ENCODE results near the gene SKIC8. TPM values are rescaled to one million over a fixed set of nuclear protein-coding genes. Genes with fewer than 3 reads are reported as not detected.

Gene SKIC8
- total RNA-seq, 2 donors from 2014 or later = 46.3 to 55.4 TPM

- no peaks in the 10 kb centered on the region for H3K9me3 ChIP-seq (ENCODE audit: control insufficient read depth, low read length)
- peaks cover 3% of the 10 kb centered on the region for H3K4me1 Mint-ChIP-seq
- no peak overlapping the region for H3K27ac Mint-ChIP-seq
- H3K4me1 ChIP-seq (ENCODE audit: control insufficient read depth, insufficient read depth, low read length) = no peaks in the 10 kb centered on the region
- H3K9me3 Mint-ChIP-seq = no peaks in the 10 kb centered on the region
- H3K4me3 ChIP-seq (ENCODE audit: low read length) = peak overlapping the region; percentile 79
- peak overlapping the region; percentile 60 for H3K4me3 Mint-ChIP-seq
- peak overlapping the region; percentile 74 for H3K27ac ChIP-seq (ENCODE audit: low read depth, low read length)
- no peak for TF ChIP-seq CTCF (conservative IDR thresholded peaks at IDR 0.05)
- peaks cover 55% of the 10 kb centered on the region for H3K27me3 Mint-ChIP-seq (ENCODE audit: insufficient read depth)
- no peaks in the 10 kb centered on the region for H3K36me3 ChIP-seq (ENCODE audit: control insufficient read depth, insufficient read depth, low read length)
- no peak overlapping the region for H3K9ac ChIP-seq (ENCODE audit: extremely low read depth, low read length, poor library complexity, severe bottlenecking)
- peaks cover 2% of the 10 kb centered on the region for H3K36me3 Mint-ChIP-seq (ENCODE audit: low read depth)
- peaks cover 68% of the 10 kb centered on the region for H3K27me3 ChIP-seq (ENCODE audit: control insufficient read depth, insufficient read depth, low read length, poor library complexity, severe bottlenecking)
- 6 to 8% methylated on average over 38 to 53 of the region's 53 CpGs for WGBS, 2 experiments (ENCODE audit: insufficient coverage in 1 of 2, insufficient read length in 1 of 2)
- DNase-seq = peak; percentile 89
Observed at GRCh38 chr15:78341057-78341987, 41.9 kb upstream of the SKIC8 start.

- Mint-ChIP-seq H3K4me3 (peak within 1 kb of the TSS; percentile 60), H3K9me3 (no peaks in the 10 kb centered on the region), H3K36me3 (ENCODE audit: low read depth) (peaks cover 2% of the 10 kb centered on the region), H3K27me3 (ENCODE audit: insufficient read depth) (peaks cover 55% of the 10 kb centered on the region), H3K27ac (no peak within 1 kb of the TSS), H3K4me1 (peaks cover 3% of the 10 kb centered on the region)
- Histone ChIP-seq H3K4me1 (ENCODE audit: control insufficient read depth, insufficient read depth, low read length) (no peaks in the 10 kb centered on the region), H3K4me3 (ENCODE audit: low read length) (peak within 1 kb of the TSS; percentile 79), H3K27me3 (ENCODE audit: control insufficient read depth, insufficient read depth, low read length, poor library complexity, severe bottlenecking) (peaks cover 59% of the 10 kb centered on the region), H3K27ac (ENCODE audit: low read depth, low read length) (peak within 1 kb of the TSS; percentile 77), H3K36me3 (ENCODE audit: control insufficient read depth, insufficient read depth, low read length) (no peaks in the 10 kb centered on the region), H3K9me3 (ENCODE audit: control insufficient read depth, low read length) (no peaks in the 10 kb centered on the region), H3K9ac (ENCODE audit: extremely low read depth, low read length, poor library complexity, severe bottlenecking) (no peak within 1 kb of the TSS)
- DNase-seq = peak; percentile 89
- peak; percentile 36 for TF ChIP-seq CTCF (conservative IDR thresholded peaks at IDR 0.05)
- 3% methylated on average over 16 to 67 of the region's 67 CpGs for WGBS, 2 experiments (ENCODE audit: insufficient coverage in 1 of 2, insufficient read length in 1 of 2)
Observed at GRCh38 chr15:78340231-78341056, 41.0 kb upstream of the SKIC8 start, which contains the start of gene CRABP1. Gene CRABP1, plus strand, starts transcription at chr15:78340353. Its CDS starts 76 bp downstream, at chr15:78340429.

GRCh38 chr15:78339559-78339958, 40.1 kb upstream of the SKIC8 start:
- H3K9me3 Mint-ChIP-seq = no peaks in the 10 kb centered on the region
- no peaks in the 10 kb centered on the region for H3K36me3 Mint-ChIP-seq (ENCODE audit: low read depth)

More at GRCh38 chr15:78339559-78339958, 40.1 kb upstream of the SKIC8 start:
- DNase-seq = no peak
- Histone ChIP-seq H3K36me3 (ENCODE audit: control insufficient read depth, insufficient read depth, low read length) (no peaks in the 10 kb centered on the region), H3K4me1 (ENCODE audit: control insufficient read depth, insufficient read depth, low read length) (no peaks in the 10 kb centered on the region), H3K27me3 (ENCODE audit: control insufficient read depth, insufficient read depth, low read length, poor library complexity, severe bottlenecking) (peaks cover 54% of the 10 kb centered on the region), H3K9ac (ENCODE audit: extremely low read depth, low read length, poor library complexity, severe bottlenecking) (no peak overlapping the region), H3K9me3 (ENCODE audit: control insufficient read depth, low read length) (no peaks in the 10 kb centered on the region), H3K27ac (ENCODE audit: low read depth, low read length) (peak overlapping the region; percentile 77), H3K4me3 (ENCODE audit: low read length) (no peak overlapping the region)
- Mint-ChIP-seq H3K4me1 (peaks cover 3% of the 10 kb centered on the region), H3K4me3 (peak overlapping the region; percentile 60), H3K27ac (no peak overlapping the region), H3K27me3 (ENCODE audit: insufficient read depth) (peaks cover 55% of the 10 kb centered on the region)
- 73 to 78% methylated on average over 3 to 17 of the region's 17 CpGs for WGBS, 2 experiments (ENCODE audit: insufficient coverage in 1 of 2, insufficient read length in 1 of 2)
- no peak for TF ChIP-seq CTCF (conservative IDR thresholded peaks at IDR 0.05)
